HG03575 (cell line): ENCODE data around the gene CAPZB.

ENCODE experiments used
- ATAC-seq: cut with Tn5 transposase; IDR thresholded peaks from one replicate; pipeline ENCODE4 v1.9.1; 2021; ENCODE audit not compliant: unreplicated experiment, insufficient number of reproducible peaks, low FRiP score; ENCODE audit errors: extremely low read depth

Gene CAPZB

DNA sequence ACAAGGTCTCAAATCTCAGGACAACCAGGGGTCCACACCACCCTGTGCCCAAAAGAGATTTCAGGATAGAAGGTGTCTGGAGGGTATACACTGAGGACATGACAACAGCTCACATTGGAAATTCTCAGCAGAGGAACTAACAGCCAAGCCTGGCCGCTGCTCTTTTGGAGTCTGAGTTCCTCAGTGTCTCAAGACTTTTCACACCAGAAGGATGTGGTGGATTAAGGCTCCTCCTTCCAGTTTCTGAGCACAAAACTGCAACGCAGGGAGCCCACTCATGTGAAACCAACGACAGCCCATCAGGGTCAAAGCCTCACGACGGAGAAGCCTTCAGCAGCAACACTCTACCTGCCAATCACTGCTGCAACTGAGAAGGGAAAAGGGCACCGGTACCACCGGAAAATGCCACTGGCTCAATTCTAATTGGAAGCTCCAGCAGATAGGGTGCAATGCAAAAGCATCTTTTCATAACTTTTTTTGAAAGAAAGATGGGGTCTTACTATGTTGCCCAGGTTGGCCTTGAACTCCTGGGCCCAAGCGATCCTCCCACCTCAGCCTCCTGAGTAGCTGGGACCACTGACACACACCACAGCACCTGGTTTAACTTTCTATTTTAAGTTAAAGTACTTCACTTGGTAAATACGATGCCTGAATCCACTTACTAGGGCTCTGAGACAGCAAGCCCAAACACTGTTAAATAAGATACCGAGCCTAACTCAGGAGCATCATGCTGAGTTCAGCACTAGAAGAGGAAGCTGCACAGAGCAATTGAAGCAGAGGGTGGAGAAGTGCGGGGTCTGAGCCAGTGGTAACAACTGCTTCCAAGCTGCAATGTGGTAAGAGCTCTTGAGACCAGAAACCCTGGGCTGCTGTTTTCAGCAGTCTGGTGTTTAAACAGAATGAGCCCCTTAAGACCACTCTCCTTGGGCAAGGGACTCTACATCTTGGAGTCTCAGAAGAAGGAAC lies 7.8 kb downstream of the CAPZB start:
- ATAC-seq: no peak

DNA sequence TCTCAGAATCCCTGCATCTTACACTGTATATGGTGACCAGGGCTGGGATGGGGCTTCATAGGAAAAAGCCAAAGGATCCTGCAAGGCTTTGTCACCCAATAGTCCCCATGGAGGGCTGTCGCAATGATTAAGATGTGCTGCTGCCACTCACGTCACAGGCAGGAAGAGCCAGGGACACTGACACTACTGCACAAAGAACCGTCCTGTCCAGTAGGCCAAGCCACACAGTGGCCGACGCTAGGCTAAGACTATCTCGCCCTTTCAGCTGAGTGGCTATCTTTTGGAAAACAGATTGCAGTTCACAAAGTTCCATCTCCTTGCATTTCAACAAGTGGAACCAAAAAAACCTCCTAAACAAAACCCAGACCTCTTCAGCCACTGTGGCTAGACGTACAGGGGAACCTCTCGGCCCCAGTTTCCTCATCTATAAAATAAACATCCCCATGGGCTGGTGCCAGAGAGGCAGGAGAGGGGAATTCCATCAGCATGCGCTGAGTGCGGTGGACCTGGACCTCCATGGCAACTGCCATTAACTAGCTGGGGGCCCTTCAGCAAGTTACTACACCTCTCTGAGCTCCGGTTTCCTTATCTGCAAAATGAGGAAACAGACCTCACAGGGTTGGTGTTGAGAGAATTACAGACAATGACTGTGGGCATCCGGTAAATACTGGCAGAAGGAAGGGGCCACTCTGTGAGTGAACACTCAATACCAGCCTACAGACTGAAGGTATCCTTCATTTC lies 8.7 kb downstream of the CAPZB start:
- no peak for ATAC-seq

DNA sequence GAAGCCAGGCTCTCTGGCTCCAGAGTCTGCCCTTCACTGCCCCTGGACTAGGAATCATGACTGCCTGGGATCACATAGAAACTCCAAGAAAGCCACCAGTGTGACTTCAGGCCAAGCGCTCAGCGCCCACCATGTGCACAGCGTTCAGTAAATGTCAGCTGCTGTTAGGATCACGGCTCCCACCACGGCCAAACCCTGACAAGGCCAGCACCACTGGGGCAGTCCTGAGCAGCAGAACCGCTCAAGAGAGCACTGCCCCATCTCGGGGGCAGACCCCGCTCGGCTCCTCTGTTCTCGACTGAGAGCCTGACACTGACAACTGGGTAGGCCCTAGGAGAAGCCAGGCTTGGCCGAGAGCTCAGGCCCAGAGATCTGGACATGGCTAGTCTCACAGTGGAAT lies 10.0 kb downstream of the CAPZB start:
- no peak for ATAC-seq

DNA sequence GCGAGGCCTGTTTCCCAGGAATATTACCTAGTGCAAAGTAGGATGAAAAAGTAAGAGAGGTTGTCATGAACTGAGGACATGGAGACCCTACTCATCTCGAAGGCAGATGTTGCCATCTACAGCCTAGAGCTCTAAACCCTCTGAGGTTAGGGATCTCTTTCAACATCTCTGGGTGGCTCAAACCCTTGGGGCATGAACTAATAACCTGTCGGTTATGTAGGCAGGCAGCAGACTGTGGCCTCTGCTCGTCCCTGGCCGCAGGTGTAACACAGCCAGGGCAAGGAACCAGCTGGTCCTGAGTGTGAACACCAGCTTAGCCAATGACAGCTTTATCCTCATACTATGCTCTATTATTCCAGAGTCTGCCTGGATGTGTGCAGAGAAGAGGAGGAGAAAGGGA lies 13.2 kb downstream of the CAPZB start:
- ATAC-seq: no peak

DNA sequence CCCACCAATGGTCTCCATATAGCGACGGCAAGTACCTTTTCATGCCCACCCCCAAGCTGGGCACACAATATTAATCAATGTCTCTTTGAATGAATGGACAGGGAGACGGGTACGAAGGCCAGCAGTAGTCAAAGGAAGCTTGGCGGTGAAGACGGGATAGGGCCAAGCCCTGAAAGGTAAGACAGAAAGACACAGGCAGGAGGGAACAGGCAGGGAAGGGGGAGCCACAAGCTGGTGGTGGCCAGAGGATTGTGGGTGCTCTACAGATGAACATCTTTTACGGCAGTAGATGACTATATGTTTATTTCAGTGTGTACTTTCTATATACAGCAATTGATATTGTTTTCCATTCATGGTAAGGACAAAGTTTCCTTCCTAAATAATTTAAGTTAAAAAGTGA lies 16.3 kb downstream of the CAPZB start:
- no peak for ATAC-seq

DNA sequence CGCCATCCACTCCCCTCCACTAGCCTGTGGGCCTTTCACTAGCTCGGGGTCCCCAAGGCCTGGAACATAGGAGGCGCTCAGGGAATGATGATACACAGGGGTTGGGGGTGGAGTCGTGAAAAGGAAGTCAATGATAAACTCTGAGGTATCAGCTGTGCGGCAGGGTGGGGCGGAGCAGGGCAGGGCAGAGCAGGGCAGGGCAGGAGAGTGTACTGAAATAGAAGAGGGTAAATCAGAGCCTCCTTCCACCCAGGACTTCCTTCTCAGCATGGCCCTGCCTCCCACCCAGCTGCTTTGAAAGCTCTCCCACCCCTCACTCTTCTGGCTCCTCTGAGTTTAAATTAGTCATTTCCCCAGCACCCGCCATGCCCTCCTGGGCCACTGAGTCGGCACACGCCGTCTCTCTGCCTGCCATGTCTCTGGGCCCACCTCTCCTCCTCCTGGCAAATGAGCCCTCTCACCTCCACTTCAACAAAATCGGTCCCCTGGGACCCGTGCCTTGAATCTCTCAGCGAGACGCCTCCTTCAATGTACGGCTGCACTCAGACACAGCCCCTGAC lies 16.9 kb downstream of the CAPZB start:
- ATAC-seq: no peak

DNA sequence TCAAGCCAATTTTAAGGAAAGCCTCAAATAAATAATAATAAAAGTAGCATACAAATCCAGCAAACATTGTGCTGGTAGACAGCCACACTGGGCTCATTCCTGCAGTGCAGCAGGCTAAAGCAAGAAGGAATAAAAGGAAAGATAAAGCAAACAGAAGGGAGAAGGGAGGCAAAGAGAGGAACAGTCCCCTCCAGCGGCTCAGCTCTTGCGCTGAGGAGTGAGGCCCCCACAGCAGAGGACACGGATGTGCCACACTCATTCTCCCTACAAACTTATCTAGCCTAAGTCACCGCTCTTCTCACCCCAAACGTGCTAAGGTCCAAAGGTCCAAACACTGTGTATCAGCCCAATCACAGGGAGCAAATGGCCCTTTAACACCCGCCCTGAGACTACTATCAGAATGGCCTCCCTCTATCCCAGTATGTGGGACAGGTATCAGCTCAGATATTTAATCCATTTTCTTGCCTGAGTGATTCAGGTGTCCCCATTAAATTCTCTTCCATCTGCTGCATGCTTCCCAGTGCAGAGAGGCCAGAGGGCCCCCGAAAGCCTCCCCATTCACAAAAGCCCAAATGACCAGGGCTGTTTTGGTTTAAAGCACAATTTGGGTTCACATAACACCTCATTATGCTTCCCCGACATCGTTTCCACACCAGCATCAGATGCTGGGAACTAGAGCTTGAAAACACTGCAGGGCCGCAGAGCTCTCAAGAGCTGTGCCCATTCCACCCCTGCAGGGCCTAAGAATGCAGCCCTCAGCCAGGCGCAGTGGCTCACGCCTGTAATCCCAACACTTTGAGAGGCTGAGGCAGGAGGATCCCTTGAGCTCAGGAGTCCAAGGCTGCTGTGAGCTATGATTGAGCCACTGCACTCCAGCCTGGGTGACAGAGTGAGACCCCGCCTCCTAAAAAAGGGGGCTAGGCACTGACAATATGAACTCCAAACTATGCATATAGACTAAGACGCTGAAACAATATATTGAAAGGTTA lies 17.8 kb downstream of the CAPZB start:
- no peak for ATAC-seq

DNA sequence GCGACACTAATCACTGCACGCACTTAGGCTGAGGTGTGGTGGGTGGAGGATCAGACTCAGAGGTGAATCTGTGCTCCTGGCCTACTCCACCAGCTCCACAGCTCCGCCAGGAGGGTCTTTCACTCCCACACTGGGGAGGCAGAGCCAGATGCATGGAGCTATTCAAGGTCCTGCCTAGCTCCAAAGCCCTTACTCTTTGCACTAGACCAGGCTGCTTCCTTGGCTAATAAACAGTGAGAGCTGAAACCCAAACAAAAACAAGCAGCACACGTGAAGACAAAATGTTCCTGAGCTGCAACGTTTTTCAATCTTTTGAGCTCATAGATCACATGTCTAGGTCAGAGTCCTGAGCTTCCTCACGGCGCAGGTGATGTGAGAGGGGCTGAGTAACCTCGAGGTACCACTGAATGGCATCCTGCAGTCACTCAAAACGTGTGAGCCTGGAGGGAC lies 19.2 kb downstream of the CAPZB start:
- no peak for ATAC-seq

DNA sequence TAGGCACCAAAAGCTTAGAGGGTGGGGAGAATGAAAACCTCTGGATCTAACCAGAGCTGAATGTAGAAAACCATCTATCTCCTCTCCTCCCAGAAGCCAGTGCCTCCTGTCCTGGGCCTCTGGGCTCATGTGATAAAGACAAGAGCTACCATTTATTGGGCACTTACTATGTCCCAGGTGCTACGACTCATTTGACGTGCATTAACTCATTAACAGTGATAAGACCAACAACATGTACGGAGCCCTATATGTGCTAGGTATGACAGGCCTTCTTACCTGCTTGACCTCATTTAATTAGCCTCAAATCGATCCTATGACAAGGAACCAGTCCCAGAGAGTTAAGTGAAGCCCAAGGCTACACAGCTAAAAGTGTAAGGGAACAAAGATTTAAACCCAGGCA lies 19.7 kb downstream of the CAPZB start:
- no peak for ATAC-seq

DNA sequence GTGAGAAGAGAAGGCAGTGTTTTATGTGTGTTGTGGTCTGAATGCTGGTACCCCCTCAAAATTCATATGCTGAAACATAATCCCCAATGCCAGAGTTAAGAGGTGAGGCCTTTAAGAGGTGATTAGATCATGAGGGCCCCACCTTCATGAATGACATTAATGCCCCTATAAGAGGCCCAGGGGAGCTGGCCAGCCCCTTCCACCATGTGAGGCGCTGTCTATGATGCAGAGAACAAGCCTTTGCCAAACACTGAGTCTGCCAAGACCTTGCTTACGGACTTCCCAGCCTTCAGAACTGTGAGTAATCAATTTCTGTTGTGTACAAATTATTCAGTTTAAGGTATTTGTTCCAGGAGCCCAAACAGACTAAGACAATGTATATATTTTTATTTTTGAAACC lies 20.2 kb downstream of the CAPZB start:
- no peak for ATAC-seq

DNA sequence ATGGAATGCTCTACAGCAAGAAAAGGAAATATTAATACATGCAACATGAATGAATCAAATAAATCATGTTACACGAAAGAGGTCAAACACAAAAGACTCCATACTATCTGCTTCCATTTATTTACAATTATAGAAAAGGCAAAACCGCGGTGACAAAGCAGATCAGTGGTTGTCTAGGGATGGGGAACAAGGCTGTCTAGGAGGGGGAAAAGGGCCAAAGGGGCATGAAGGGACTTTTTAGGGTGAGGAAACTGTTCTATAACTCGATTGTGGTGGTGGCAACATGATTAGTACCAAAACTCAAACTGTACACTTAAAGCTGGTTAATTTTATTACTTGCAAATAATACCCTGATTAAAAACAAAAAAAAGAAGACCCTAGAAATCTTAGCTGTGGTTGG lies 20.6 kb downstream of the CAPZB start:
- no peak for ATAC-seq

DNA sequence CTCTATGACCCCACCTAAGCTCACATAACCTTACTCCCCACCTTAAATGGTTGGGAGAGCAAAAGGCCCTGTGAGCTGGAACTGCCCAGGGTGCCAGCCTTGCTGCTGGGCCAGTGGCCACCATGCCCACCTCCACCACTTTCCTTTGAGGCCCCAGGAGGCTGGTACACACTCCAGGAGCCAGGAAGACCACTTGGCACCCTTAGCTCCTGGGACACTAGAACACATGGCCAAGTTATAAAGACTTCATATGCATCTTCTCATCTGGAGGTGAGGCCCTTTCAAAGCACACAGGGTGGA lies 21.9 kb downstream of the CAPZB start:
- ATAC-seq: no peak

DNA sequence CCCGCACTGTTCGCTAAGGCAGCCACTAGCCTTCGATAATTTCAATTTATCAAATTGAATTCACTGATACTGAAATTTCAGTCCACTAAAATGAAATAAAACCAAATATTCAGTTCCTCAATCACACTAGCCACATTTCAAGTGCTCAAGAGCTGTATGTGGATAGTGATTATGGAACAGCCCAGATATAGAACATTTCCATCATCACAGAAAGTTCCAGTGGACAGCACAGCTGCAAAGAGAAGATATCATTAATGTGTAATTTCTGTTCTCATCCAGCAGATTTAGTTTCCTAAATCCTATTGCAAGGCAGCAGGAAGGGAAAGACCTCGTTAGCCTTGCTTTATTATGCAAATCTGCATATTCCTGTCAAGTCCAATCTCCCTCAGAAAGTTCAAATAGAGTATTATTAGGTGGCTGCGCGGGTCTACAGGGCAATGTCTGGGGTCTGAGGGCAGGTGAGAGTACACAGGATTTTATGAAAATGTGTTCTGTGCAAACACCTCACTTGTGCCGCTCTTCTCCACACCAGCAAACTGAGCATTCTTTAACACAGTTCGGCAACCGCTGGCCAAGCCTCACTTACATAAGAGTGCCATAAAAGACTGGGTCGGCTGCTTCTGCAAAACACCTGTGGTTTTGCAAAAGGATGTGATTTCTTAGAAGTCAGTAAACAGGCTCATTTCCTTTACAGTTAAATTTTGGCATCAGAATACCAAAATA lies 22.4 kb downstream of the CAPZB start:
- ATAC-seq: no peak

DNA sequence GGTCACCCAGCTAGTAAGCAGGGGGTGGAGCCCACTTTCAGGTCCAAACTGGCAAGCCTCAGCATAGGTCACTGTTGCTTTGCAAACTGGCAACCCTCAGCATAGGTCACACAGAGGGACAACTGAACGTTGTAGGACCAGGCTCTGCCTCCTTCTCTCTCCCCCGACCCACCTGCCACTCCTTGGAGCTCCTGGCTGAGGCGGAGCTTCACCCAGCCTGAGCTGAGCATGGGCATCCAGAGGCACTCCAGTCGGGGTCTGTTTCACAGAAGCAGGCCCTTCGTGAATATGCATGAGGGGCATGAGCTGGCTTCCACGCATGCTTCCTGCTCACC lies 24.2 kb downstream of the CAPZB start:
- no peak for ATAC-seq

DNA sequence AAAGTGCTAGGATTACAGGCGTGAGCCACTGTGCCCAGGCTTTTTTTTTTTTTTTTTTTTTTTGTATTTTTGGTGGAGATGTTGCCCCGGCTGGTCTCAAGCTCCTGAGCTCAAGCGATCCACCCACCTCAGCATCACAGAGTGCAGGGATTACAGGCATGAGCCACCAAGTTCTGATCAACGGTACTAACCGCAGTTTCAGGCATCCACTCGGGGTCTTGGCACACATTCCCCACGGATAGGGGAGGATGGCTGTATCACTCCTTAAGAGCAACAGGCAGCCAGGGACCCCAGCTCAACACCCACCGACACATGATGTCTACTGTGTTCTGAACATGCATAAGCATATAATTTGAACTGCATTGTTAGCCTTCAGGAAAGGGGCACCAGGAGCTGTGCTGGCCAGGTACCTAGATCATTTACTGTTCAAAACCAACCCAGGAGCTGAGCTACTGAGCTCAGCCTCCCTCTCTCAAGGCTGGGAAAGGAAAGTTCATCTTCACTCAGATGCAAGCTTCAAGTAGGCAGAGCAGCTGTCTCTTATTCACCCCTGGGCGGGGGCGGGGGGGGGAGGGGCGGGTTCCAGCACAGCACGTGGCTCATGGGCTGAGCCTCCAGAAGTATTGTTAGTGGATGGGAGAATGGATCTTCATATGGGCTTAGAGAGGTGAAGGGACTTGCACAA lies 24.7 kb downstream of the CAPZB start:
- ATAC-seq: no peak

DNA sequence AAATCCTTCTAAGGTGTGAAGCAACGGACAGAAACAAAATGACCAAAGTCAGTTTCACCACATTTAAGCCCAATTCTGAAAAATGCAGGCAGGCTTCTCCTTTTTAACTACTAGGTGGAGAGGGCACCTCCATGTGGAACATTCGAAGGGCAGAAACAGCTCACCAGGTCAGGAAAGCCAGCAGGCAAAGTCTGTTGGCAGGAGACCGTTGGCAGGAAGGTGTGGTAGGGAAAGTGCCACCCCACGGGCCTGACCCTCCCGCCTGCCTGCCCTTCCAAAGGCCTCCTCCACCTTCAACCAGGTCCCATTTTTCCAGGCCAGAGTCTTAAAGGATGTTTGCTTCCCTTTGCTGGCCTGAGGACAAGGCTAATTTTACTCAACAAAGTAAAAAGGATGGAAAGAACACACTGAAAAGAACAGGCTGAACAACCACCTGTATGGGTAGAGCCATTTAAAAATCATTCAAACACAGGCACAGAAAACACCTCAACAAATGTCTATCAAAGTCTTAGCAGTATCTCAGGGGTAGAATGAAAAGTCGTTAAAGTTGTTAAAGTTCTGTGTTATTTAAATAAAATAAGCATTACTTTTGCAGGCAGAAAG lies 26.4 kb downstream of the CAPZB start:
- ATAC-seq: no peak

DNA sequence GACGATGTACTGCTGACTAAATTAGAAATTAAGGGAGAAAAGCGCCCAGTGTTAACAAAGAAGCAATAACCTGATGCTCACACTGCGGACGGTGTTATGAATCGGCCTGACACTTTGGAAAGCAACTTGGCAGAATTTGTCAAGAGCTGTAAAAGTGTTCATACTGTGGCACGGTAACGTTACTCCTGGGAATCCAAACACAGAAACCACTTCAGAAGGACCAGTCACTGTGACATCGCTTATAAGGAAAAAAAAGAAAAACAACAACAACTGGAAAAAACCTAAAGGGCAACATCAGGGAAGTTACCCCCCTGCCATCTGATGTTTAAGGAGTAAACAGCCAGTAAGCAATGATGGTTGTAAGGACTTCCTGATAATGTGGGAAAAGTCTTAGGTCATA lies 27.7 kb downstream of the CAPZB start:
- ATAC-seq: no peak
